Activated CD8-positive, alpha-beta memory T cell treated with anti-CD3 and anti-CD28 coated beads for 24 hours (primary cell): ENCODE results near the gene DLG1.
"Not testable (repeated sequence)": the region's sequence is repeated elsewhere in the genome, so short reads cannot be mapped to it uniquely, and the experiment has no call there.

ENCODE experiments used
- DNase-seq: peaks from one replicate; pipeline ENCODE4 v3.0.0-alpha.2; 2020

Gene DLG1

DNA sequence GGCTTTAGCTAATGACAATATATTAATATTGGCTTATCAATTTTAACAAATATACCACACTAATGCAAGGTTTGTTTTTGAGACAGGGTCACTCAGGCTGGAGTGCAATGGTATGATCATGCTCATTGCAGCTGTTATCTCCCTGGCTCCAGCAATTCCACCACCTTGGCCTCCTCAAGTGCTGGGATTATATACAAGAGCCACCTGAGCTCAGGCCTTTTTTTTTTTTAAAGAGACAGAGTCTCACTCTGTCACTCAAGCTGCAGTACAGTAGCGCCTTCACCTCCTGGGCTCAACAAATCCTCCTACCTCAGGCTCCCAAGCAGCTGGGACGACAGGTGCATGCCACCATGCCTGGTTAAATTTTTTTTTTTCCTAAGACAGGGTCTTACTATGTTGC is 11.7 kb downstream of the DLG1 start:
- no peak for DNase-seq

DNA sequence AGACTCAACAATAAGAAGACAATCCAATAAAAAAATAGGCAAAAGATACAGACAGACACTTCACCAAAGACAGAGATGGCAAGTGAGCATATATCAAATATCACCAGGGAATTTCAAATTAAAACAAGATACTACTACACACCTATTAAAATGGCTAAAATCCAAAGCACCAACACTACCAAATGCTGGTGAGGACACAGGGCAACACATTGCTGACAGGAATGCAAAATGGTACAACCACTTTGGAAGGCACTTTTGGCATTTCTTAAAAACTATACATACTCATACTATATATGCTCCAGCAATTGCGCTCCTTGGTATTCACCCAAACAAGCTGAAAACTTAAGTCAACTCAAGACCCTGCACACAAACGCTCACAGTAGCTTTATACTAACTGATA is 12.9 kb downstream of the DLG1 start:
- no peak for DNase-seq

DNA sequence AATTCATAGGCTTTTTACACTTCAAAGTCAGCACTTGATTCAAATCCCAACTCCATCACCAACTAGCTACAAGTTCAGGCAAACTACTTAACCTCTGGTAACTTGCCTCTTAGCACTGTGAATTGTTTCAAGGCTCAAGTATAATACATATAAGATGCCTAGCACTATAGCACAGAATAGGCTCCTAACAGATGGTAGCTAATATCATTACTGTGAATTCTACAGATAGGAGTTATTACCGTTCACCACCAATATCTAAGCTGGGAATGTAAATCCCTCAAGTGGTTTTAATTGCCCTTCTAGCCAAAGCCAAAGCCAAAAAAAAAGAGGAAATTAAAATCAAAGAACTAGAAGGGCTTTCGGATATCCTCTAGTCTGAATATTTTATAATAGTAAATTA is 15.4 kb downstream of the DLG1 start:
- no peak for DNase-seq

DNA sequence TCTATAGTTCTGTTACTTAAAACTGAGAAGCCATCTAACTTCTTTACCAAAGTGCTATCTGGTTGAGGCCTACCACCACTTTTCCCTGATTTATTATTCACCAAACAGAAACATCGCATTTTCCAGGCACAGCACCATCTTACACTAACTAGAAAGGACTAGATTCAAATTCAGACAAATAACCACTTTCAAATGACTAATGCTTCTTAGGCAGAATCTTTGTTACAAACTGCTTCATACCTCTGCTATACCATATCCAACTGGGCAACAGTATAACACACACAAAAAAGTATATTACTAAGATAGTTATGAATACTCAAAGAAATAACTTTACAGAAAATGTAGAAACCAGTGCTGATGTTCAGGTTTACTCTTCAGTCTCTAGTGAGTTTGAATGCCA is 16.6 kb downstream of the DLG1 start:
- no peak for DNase-seq

GRCh38 chr3:197280156-197280555 is 18.3 kb downstream of the DLG1 start:
- DNase-seq, result no peak

DNA sequence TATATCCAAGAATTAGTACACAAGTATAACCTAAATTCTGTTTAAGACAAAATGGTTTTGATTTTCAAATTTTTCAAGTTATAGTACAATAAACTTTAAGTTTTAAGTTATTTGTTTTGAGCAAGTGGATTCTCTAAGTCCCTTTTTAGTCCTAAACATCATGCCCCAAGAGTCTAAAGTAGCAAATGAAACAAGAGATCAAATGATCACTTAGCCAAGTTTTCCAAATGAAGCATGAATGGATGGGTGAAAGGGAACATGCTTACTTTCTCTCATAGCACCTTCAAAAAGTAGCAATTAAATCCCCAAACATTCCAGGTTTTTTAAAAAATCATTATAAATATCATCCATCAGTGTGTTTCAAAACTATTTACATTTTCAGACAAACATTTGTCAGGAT is 19.5 kb downstream of the DLG1 start:
- no peak for DNase-seq

DNA sequence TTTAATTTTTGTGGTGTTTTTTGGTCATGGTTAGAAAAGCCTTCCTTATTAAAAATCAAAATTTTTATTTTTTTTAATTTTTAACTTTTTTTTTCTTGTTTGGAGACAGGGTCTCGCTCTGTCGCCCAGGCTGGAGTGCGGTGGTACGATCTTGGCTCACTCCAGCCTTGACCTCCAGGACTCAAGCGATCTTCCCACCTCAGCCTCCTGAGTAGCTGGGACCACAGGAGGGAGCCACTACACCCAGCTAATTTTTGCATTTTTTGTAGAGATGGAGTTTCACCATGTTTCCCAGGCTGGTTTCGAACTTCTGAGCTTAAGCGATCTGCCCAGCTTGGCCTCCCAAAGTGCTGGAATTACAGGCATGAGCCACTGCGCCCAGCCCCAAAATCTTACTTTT is 21.6 kb downstream of the DLG1 start:
- DNase-seq, result not testable (repeated sequence)

GRCh38 chr3:197270558-197271317 is 27.7 kb downstream of the DLG1 start:
- no peak for DNase-seq

GRCh38 chr3:197269024-197269423 is 29.4 kb downstream of the DLG1 start:
- no peak for DNase-seq

DNA sequence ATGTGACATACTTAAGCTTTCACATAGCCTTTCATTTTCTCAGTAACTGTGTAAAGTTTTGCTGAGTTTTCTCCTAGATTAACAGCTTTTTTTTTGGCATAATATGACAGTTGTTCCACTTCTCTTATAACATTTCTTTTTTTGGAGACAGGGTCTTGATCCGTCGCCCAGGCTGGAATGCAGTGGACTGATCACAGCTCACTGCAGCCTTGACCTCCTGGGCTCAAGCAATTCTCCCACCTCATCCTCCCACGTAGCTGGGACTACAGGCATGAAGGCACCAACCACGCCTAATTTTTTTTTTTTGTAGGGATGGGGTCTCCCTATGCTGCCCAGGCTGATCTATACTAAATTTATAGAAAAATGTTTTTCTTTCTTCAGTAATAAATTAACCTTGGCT is 30.1 kb downstream of the DLG1 start:
- DNase-seq, result no peak

GRCh38 chr3:197266331-197266730 is 32.1 kb downstream of the DLG1 start:
- no peak for DNase-seq

DNA sequence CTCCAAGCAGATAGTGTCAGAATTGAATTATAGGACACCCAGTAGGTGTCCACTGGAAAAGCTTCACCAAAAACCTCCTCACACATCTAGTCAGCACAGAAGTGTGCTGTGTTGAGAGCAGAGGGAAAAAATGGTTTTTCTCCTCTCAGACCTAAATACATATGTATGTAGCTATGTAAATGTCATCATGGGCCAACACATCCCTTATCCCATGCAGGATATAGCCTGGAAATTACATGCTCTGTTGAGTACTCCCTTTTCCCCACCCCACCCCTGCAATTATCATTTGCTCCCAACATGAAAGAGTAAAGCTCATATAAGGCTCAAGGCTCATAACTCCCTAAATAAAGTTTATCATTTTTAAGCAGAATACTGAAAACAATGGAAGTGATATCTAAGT is 35.7 kb downstream of the DLG1 start:
- no peak for DNase-seq

DNA sequence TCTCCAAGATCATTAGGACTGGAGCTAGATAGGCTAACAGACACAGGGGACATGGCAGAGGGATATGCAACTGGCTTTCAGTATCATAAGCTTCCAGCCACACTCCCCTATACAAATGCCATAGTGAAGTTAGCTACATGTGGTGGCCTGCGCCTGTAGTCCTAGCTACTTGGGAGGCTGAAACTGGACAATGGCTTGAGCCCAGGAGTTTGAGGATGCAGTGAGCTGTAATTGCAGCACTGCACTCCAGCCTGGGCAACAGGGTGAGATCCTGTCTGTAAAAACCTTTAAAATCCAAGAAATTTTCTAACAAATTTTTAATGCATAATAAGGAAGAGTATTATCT is 37.3 kb downstream of the DLG1 start:
- no peak for DNase-seq

DNA sequence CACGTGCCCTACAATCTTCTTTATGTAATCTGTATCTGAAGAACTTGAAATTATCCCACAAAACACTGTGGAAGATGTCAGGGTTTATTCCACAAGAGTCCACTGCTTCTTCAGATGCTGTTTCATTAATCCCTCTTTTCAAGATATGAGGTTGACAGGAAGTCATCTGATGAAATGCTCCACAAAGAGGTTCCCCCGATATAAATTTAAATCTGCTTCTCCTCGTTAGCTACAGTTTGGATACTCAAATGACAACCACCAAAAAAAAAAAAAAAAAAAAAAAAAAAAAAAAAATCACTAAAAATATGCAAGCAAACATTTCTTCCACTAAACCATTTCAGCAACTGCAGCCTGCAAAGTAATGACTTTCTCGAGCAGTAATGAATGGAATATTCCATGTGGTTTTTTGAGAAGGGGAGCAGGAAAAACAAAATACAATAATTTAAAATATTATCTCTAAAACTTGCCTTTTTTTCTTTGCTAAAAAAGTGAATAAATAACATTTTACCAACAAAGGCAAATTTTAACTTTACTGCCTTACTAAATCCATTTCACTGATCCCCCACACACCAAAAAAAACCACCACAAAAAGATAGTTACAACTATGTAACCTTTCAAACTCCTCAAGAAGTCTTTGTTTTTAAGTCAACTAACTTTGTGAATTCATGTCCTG is 37.8 kb downstream of the DLG1 start:
- DNase-seq, result no peak

GRCh38 chr3:197259096-197259495 is 39.3 kb downstream of the DLG1 start:
- no peak for DNase-seq

DNA sequence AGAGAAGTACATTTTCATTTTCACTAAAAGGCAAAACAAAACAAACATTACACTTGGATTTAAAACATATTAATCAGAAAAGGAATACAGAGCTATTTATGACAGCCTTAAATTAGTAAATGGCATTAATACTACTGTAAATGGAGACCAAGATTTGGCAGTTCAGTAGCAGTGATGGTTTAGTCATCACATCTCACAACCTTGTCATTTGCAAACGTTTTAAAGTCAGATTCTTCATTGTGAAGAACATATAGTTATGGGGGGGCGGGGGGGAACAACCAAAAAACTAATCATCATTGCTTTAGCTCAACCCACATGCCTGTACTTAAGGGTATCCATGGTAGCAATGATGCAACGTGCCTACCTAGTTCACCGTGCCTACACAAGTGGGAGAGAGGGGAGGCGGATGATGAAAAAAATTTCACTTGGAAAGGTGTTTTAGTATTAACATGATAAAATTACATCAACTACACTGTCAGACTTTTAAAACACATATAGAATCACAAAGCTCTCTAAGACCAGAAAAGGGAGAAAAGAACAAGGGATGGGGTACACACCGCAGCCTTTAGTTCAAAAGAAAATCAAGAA is 40.1 kb downstream of the DLG1 start:
- DNase-seq, result no peak

DNA sequence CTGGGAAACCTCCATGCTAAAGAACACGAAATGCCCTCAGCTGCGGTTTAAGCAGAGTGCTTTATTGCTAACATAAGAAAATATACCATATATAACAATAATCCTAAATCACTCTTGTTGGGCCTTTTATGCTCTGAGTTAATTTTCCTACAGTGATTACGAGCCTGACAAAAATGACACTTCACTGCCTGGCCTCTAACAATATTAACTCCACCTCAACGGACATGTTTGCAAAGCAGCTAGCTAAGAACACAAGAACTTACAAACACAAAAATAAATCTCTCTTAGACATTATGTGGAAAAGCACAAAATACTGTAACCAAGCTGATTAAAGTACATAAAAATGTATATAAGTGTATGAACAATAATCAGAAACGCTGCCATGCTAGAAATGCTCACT is 40.7 kb downstream of the DLG1 start:
- DNase-seq, result no peak

DNA sequence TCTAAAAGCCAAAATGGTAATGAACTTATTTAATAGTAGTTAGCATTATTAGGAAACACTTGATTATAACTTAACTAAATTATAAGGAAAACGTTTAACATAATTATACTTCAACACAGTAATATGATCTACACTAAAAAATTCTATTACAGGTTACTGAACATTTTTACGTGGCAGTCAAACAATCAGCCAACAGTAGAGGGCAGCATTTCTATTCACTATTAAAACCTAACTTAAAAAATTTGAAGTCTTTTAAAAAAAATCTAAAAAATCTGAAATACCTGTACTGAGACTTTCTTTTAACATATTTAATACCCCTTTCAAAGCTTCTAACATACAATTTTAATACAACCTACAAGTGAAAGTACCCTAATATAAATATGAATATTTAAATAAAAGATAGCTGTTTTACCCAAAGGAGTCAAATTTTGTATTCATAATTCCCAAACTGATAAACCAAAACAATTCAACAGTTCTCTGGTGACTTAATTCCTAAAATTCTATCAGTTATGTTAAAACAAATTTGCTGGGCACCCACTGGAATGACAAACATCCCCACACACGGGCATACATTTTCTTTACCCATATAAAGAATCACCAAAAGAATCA is 41.5 kb downstream of the DLG1 start:
- no peak for DNase-seq

DNA sequence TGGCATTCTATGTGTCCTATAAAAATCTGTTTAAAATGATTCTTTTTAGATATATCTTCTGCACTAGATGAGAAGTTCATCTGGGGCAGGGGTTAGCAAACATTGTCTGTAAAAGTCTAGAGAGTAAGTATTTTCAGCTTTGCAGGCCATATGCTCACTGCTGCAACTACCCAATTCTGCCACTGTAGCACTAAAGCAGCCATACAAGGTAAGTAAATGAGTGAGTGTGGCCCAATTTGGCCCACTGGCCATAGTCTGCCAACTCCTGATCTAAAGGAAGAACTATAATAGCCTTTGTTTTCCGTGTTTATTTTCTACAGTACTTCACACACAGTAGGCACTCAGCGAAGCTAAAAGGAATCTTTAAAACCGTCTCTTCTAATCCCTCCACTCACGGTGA is 42.3 kb downstream of the DLG1 start:
- no peak for DNase-seq

DNA sequence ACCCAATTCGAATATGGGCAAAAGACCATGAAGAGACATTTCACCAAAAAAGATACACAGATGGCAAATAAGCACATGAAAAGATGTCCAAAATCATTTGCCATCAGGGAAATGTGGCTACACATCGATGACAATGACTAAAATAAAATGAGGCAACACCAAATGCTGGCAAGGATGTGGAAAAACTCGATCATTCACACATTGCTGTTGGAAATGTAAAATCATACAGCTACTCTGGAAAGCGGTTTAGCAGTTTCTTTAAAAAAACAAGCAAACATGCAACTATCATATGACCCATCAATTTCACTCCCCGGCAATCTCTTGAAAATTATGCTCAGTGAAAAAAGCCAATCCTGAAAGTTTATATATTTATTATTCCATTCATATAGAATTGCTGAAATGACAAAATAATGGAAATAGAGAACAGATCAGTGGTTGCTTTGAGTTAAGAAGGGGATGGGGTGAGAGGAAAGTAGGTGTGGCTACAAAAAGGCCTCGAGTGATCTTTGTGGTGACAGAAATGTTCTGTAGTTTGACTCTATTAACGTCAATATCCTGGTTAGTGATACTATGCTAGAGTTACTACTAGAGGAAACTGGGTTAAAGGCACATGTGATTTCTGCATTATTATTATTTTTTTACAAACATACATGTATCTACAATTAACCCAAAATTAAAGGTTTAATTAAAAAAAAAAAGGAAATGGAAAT is 45.0 kb downstream of the DLG1 start:
- DNase-seq, result no peak

DNA sequence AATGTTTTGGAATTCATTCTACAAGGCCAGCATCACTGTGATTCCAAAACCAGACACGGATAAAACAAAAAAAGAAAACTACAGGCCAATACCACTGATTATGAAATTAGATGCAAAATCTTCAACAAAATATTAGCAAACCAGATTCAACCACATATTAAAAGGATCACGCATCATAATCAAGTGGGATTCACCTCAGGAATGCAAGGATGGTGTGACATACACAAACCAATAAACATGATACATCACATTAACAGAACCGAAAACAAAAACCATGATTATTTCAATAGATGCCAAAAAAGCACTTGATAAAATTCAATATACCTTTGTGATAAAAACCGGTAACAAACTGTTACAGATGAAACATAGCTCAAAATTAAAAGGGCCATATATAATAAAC is 48.9 kb downstream of the DLG1 start:
- no peak for DNase-seq

GRCh38 chr3:197248341-197248740 is 50.1 kb downstream of the DLG1 start:
- no peak for DNase-seq

- no peak for DNase-seq
Measured at GRCh38 chr3:197244751-197245150, 53.7 kb downstream of the DLG1 start.
